ENCODE measurements around the gene CNOT10. TPM values are rescaled to one million over a fixed set of nuclear protein-coding genes. Genes with fewer than 3 reads are reported as not detected.
"Not testable (repeated sequence)": the region's sequence is repeated elsewhere in the genome, so short reads cannot be mapped to it uniquely, and the experiment has no call there.

Gene CNOT10
- total RNA-seq, 2 donors from 2014 or later = 11.2 to 13.8 TPM

DNA sequence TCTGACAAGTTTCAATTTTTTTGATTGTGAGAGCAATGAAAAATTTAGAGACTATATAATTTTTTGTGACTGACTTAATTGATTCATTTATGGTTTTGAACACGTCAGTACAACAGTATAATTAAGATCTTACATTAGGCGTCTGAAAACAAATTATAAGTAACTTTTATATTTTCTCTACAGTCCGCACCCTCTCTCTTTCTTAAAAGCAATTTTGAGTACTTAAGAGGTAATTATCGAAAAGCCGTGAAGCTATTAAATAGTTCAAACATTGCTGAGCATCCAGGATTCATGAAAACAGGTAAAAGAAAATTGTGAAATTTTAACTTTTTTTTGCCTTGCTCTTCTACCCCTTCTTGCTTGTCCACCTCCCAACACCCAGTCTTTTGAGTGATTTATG lies 34.9 kb downstream of the CNOT10 start:
- TF ChIP-seq, protein P1, sequence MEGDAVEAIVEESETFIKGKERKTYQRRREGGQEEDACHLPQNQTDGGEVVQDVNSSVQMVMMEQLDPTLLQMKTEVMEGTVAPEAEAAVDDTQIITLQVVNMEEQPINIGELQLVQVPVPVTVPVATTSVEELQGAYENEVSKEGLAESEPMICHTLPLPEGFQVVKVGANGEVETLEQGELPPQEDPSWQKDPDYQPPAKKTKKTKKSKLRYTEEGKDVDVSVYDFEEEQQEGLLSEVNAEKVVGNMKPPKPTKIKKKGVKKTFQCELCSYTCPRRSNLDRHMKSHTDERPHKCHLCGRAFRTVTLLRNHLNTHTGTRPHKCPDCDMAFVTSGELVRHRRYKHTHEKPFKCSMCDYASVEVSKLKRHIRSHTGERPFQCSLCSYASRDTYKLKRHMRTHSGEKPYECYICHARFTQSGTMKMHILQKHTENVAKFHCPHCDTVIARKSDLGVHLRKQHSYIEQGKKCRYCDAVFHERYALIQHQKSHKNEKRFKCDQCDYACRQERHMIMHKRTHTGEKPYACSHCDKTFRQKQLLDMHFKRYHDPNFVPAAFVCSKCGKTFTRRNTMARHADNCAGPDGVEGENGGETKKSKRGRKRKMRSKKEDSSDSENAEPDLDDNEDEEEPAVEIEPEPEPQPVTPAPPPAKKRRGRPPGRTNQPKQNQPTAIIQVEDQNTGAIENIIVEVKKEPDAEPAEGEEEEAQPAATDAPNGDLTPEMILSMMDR (IDR thresholded peaks at IDR 0.05) = no peak
- no peaks in the 10 kb centered on the region for H3K9me3 ChIP-seq
- H3K27ac ChIP-seq = no peak overlapping the region
- no peak overlapping the region for H3K4me3 ChIP-seq
- DNase-seq (ENCODE audit: low spot score) = no peak
- H3K4me1 ChIP-seq = no peaks in the 10 kb centered on the region
- H3K36me3 ChIP-seq = peaks cover 37% of the 10 kb centered on the region
- no peaks in the 10 kb centered on the region for H3K27me3 ChIP-seq

DNA sequence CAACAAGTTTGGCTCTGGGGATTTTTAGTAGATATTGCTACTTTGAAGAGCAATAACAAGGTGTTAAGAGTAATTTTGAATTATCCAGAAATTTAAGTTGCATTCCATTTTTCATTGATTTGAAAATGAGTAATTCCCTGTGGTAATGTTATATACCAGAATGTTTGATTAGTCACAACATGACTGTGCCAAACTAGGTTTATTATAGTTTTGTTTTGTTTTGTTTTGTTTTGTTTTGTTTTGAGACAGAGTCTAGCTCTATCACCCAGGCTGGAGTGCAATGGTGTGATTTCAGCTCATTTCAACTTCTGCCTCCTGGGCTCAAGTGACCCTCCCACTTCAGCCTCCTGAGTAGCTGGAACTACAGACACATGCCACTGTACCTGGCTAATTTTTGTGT lies 40.7 kb downstream of the CNOT10 start:
- Histone ChIP-seq H3K27ac (no peak overlapping the region), H3K4me1 (no peaks in the 10 kb centered on the region), H3K4me3 (no peak overlapping the region), H3K36me3 (peaks cover 27% of the 10 kb centered on the region), H3K27me3 (no peaks in the 10 kb centered on the region), H3K9me3 (no peaks in the 10 kb centered on the region)
- TF ChIP-seq, protein P1 (IDR thresholded peaks at IDR 0.05) = no peak
- DNase-seq (ENCODE audit: low spot score) = no peak

DNA sequence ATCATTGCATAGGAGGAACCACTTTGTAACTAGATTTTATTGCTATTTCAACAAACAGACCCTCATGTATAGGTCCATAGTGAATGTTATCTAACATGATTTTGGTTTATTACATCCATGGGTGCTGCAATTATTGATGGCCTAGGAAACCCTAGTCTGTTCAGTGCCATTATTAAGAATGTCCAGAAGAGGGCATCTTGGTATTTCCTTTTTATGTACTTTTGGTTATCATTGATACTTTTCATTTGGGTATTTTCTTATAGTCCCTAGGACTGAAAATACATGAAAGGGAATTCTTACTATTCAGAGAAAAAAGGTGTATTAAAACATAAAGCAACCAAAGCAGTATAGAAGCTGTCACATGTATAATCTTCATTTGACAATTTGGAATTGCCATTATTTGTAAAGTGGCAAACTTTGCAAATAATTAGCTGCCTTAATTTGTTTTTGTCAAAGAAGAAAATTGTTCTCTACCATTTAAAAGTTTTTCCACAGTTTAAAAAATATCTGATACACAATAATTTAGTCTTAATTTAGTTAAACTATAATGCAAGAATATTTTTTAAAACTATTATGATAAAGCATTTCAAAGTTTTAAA lies 48.7 kb downstream of the CNOT10 start:
- DNase-seq (ENCODE audit: low spot score) = no peak
- TF ChIP-seq, protein P1 (IDR thresholded peaks at IDR 0.05) = peak in 1 of 2 donors; percentile 60
- Histone ChIP-seq H3K27me3 (no peaks in the 10 kb centered on the region), H3K27ac (no peak overlapping the region), H3K36me3 (peaks cover 26% of the 10 kb centered on the region), H3K4me1 (no peaks in the 10 kb centered on the region), H3K4me3 (no peak overlapping the region), H3K9me3 (no peaks in the 10 kb centered on the region)

GRCh38 chr3:32734756-32735155 lies 49.8 kb downstream of the CNOT10 start:
- TF ChIP-seq, protein P1 (IDR thresholded peaks at IDR 0.05) = no peak
- peaks cover 22% of the 10 kb centered on the region for H3K36me3 ChIP-seq
- no peak overlapping the region for H3K4me3 ChIP-seq
- no peak for DNase-seq (ENCODE audit: low spot score)
- H3K4me1 ChIP-seq = no peaks in the 10 kb centered on the region
- no peaks in the 10 kb centered on the region for H3K9me3 ChIP-seq
- no peaks in the 10 kb centered on the region for H3K27me3 ChIP-seq
- no peak overlapping the region for H3K27ac ChIP-seq

- H3K27ac ChIP-seq; H3K27me3 ChIP-seq; H3K4me3 ChIP-seq; DNase-seq (ENCODE audit: low spot score); H3K9me3 ChIP-seq; H3K36me3 ChIP-seq; H3K4me1 ChIP-seq: not testable (repeated sequence)
Measured at GRCh38 chr3:32743470-32743869, 58.5 kb downstream of the CNOT10 start.

- Histone ChIP-seq H3K36me3 (no peaks in the 10 kb centered on the region), H3K4me1 (no peaks in the 10 kb centered on the region), H3K27me3 (no peaks in the 10 kb centered on the region), H3K9me3 (no peaks in the 10 kb centered on the region), H3K4me3 (no peak overlapping the region), H3K27ac (no peak overlapping the region)
- no peak for DNase-seq (ENCODE audit: low spot score)
- TF ChIP-seq, protein P1 (IDR thresholded peaks at IDR 0.05) = no peak
Measured at GRCh38 chr3:32743934-32744333, 58.9 kb downstream of the CNOT10 start.
